ENCODE data around the gene FRMPD4. TPM values are rescaled to one million over a fixed set of nuclear protein-coding genes. Genes with fewer than 3 reads are reported as not detected.

The FRMPD4 gene
- total RNA-seq, result 2.6 and 3.9 TPM in 2 replicates

DNA sequence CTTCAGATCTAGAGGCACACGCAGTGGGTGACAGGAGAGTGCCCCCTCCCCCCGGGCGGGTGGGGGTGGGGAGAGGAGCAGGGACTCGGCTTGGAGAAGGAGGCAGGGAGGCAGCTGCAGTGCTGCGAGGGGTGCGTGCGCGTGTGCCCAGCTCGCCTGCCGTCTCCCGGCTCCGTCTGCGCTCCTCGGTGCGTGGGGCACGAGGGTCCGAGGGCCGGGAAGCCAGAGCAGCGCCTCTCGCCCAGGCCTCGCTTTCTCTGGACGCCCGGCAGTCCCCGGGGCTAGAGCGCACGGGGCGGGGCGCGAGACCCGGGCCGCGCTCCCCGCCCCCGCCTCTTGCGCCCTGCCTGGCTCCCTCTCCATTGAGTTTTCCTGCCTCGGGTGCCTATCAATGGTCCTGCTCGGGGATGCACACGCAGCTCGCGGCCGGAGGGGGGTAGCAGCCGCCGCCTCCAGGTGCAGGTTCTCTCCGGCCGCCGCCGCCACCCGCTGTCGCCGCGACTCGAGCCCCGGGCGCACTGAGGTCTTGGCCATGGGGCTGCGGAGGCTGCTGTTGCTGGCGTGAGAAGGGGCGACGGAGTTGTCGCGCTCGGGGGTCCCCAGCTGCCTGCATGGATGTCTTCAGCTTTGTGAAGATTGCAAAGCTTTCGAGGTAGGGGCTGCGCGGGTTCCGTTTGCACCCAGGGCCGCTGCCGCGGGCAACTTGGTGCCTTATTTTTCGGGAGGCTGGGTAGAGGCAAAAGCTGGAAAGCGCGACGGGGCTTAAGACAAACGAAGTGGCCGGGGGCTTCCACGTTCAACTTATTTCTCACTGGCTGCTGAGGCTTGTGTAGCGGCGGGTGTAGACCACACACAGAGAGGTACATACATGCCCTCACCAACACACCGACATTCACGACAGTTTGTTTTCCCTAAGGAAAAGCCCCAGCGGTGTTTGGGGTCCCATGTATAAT, at the start of gene FRMPD4:
Gene FRMPD4, plus strand, starts transcription at position 113 of the 953 bp plus-strand sequence. Its CDS starts 499 bp downstream, at position 612.
- peak; percentile 16 for DNase-seq (ENCODE audit: low read depth)
- H3K4me3 ChIP-seq (ENCODE audit: low read depth, low read length), result peak within 1 kb of the TSS; percentile 44
- TF ChIP-seq, protein P1, sequence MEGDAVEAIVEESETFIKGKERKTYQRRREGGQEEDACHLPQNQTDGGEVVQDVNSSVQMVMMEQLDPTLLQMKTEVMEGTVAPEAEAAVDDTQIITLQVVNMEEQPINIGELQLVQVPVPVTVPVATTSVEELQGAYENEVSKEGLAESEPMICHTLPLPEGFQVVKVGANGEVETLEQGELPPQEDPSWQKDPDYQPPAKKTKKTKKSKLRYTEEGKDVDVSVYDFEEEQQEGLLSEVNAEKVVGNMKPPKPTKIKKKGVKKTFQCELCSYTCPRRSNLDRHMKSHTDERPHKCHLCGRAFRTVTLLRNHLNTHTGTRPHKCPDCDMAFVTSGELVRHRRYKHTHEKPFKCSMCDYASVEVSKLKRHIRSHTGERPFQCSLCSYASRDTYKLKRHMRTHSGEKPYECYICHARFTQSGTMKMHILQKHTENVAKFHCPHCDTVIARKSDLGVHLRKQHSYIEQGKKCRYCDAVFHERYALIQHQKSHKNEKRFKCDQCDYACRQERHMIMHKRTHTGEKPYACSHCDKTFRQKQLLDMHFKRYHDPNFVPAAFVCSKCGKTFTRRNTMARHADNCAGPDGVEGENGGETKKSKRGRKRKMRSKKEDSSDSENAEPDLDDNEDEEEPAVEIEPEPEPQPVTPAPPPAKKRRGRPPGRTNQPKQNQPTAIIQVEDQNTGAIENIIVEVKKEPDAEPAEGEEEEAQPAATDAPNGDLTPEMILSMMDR (IDR thresholded peaks at IDR 0.05; ENCODE audit: insufficient read depth, low read depth, low read length), result peak; percentile 32

DNA sequence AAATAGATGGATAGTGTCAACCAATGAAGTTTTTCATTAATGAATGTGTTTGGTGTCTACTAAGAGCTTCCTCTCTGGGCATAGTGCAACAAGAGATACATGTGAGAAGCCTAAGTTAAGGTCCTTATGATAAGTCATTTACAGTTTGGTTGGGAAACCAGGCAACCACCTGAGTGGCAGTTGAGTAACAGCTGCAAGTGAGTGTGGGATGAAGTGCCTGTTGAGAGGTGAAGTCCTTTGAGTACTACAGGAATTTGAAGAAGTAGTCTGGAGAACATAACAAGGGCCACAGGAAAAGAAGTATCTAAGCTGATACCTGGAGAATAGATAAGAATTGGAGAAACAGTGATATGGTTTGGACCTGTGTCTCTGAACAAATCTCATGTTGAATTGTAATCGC, 48.5 kb upstream of the FRMPD4 start:
- TF ChIP-seq, protein P1 (IDR thresholded peaks at IDR 0.05; ENCODE audit: insufficient read depth, low read depth, low read length), result no peak
- no peak for DNase-seq (ENCODE audit: low read depth)
- H3K4me3 ChIP-seq (ENCODE audit: low read depth, low read length), result no peak overlapping the region

DNA sequence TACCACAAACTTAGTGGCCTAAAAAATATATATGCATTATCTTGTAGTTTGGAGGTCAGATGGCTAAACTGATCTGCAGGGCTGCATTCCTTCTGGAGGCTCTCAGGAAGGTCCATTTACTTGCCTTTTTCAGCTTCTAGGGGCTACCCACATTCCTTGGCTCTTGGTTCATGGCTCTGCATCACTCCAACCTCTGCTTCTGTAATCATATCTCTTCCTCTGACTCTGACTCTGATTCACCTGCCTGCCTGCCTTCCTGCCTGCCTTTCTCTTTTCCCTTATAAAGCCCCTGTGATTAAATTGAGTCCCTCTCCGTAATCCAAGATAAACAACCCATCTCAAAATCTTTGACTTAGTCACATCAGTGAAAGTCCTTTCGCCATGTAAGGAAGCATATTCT, 25.0 kb upstream of the FRMPD4 start:
- no peak overlapping the region for H3K4me3 ChIP-seq (ENCODE audit: low read depth, low read length)
- TF ChIP-seq, protein P1 (IDR thresholded peaks at IDR 0.05; ENCODE audit: insufficient read depth, low read depth, low read length), result no peak
- DNase-seq (ENCODE audit: low read depth), result no peak

DNA sequence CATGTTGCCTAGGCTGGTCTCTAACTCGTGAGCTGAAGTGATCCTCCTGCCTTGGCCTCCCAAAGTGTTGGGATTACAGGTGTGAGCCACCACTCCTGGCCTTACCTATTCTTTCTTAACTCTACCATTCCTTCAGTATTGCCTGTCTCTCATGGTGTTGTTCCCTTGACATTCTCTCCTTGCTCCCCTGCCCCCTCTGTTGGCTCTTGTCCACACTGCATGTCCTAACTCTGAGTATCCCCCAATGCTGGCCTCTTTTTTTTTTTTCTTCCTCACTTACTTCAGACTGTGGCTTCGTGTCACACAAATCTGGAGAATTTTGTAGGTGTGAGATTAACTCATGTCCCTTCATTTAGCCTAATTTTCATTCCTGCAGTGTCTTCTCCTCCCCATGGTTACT, 22.9 kb upstream of the FRMPD4 start:
- no peak for DNase-seq (ENCODE audit: low read depth)
- H3K4me3 ChIP-seq (ENCODE audit: low read depth, low read length), result no peak overlapping the region
- TF ChIP-seq, protein P1 (IDR thresholded peaks at IDR 0.05; ENCODE audit: insufficient read depth, low read depth, low read length), result peak; percentile 36

DNA sequence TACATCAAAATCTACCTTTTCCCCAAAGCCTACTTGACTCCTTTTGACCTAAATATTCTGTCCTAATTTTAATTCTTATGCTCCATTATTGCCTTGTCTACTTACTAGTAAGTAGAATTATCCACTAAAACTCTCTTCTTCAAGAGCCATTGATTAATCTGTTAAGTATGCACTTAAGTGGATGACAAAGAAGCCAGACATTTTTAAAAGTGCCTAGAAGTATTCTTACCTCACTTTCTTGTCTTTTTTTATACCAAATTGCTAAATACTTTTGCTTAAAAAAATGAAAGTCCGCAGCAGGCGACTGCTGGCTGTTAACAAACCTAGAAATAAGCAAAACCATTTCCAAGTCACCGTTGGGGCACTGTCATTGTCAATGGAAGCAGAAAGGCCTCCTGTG, 20.1 kb upstream of the FRMPD4 start:
- TF ChIP-seq, protein P1 (IDR thresholded peaks at IDR 0.05; ENCODE audit: insufficient read depth, low read depth, low read length), result no peak
- no peak for DNase-seq (ENCODE audit: low read depth)

DNA sequence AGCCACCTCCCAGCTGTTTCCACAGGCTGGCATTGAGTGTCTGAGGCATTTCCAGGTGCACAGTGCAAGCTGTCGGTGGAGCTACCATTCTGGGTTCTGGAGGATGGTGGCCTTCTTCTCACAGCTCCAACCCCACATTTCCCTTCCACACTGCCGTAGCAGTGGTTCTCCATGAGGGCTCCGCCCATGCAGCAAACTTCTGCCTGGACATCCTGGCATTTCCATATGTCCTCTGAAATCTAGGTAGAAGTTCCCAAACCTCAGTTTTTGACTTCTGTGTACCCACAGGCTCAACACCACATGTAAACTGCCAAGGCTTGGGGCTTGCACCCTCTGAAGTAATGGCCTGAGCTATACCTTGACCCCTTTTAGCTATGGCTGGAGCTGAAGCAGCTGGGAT, 10.3 kb upstream of the FRMPD4 start:
- TF ChIP-seq, protein P1 (IDR thresholded peaks at IDR 0.05; ENCODE audit: insufficient read depth, low read depth, low read length), result no peak
- no peak for DNase-seq (ENCODE audit: low read depth)
- H3K4me3 ChIP-seq (ENCODE audit: low read depth, low read length), result no peak overlapping the region

More for the DNA sequence above, 20.1 kb upstream of the FRMPD4 start:
- no peak overlapping the region for H3K4me3 ChIP-seq (ENCODE audit: low read depth, low read length)

All from fibroblast of villous mesenchyme (primary cell).